HG03575 (cell line): ENCODE results near the gene SMTNL2.
"Not testable (repeated sequence)": the region's sequence is repeated elsewhere in the genome, so short reads cannot be mapped to it uniquely, and the experiment has no call there.

ENCODE experiments used
- ATAC-seq: cut with Tn5 transposase; IDR thresholded peaks from one replicate; pipeline ENCODE4 v1.9.1; 2021; ENCODE audit not compliant: unreplicated experiment, insufficient number of reproducible peaks, low FRiP score; ENCODE audit errors: extremely low read depth

The SMTNL2 gene

DNA sequence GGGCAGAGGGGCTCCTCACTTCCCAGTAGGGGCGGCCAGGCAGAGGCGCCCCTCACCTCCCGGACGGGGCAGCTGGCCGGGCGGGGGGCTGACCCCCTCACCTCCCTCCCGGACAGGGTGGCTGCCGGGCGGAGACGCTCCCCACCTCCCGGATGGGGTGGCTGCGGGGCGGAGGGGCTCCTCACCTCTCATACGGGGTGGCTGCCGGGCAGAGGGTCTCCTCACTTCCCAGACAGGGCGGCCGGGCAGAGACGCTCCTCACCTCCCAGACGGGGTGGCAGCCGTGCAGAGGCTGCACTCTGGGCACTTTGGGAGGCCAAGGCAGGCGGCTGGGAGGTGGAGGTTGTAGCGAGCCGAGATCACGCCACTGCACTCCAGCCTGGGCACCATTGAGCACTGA lies 6.0 kb upstream of the SMTNL2 start:
- not testable (repeated sequence) for ATAC-seq

DNA sequence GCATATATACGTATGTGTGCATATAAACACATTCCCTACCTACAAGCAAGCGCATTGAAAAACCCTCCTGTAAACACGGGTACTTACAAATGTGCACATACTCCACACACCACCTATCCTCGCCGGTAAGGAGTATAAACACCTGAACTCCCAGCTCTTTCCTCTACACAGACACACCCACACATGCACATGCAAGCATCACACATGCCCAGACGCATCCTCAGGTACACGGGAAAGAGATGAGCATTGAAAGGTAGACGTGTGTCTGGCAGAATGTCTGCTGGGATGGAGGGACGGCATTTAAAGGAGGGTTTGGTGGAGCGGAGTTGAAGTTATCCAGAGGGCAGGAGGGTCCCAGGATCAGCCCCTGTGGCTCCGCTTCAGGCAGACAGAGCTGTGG lies 4.7 kb upstream of the SMTNL2 start:
- no peak for ATAC-seq

DNA sequence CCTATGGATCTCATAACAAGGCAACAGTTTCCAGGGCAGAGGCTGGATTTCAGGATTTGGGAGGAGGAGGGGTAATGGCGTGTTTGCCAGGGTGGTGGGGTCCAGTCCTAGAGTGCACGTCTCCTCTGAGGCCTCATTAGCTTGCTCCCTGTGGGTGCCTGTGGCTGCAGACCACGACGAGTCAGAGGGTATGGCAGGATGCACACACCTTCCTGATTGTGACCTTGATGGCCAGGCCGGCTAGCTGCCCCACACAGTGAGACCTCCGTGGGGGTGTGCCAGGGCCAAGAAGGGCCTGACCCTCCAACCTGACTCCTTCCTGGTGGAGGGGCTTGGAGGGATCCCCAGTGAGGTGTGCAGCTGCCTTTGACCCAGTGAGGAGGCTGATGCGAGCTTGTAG lies 4.0 kb upstream of the SMTNL2 start:
- ATAC-seq: no peak

DNA sequence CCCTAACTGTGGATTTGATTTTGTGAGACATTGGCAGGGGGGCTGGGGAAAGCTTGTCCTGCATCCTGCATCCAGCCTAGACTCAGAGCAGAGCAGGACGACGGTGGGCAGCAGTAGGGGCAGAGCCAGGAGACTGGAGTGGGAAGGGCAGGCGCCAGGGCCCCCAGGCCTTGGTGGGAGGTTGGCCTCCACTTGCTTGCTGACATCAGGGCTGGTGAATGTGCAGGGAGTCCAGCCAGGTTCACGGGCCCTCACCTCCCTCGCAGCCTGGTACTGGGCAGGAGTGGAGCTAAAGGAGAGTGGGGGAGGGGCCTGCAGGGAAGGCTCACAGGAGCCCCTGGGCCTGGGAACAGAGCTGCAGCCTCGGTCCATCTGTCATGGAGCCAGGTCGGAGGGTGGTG lies 2.2 kb upstream of the SMTNL2 start:
- ATAC-seq: no peak

DNA sequence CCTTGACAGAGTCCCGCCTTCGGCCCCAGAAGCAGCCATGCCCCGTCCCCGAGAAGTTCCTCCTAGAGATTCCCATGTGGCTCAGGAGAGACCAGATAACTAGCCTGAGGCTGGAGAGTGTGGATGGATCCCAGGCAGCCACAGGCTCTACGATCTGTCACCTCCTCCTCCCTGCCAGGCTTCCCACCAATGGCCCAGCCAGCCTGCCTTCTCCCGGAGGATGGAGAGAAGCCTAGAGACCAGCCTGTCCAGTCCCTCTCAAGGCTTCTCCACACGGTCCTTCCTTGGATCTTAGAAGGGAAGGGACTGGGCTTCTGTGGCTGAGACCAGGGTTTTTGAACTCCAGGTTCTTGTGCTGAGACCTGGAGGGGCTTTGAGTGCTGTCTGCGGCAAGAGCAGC lies 1.6 kb upstream of the SMTNL2 start:
- no peak for ATAC-seq

DNA sequence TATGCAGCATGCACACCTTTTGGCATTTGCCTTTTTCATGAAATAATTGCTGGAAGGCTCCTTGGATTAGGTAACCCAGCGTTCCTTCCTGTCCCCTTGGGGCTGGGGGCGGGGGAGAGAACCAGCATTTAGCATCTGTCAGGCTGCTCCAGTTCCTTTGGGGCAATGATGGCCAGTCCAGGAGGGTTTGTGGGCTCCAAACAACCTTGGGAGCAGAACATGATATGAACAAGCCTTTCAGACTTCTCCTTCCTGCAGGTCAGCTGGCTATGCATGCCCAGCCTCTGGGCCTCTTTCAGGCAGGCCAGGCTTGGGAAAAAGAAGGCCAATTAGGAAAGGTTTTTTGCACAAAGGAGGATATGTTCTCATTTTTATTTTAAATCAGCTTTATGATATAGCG lies 1.1 kb upstream of the SMTNL2 start:
- ATAC-seq: no peak

DNA sequence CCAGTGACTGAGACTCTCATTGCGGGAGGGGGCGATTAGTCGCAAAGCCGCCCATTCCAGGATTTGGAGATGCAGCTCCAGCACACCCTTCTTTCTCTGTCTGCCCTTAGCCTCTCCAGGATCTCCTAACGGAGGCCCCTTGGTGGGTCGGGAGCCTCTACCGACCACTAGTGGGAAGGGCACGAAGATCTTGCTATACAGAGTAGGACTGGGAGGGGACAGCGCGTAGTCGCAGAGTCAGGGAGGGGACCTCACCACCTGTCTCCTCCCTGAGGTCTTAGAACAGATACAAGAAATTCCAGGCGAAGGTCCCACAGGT lies 588 bp upstream of the SMTNL2 start:
- no peak for ATAC-seq

DNA sequence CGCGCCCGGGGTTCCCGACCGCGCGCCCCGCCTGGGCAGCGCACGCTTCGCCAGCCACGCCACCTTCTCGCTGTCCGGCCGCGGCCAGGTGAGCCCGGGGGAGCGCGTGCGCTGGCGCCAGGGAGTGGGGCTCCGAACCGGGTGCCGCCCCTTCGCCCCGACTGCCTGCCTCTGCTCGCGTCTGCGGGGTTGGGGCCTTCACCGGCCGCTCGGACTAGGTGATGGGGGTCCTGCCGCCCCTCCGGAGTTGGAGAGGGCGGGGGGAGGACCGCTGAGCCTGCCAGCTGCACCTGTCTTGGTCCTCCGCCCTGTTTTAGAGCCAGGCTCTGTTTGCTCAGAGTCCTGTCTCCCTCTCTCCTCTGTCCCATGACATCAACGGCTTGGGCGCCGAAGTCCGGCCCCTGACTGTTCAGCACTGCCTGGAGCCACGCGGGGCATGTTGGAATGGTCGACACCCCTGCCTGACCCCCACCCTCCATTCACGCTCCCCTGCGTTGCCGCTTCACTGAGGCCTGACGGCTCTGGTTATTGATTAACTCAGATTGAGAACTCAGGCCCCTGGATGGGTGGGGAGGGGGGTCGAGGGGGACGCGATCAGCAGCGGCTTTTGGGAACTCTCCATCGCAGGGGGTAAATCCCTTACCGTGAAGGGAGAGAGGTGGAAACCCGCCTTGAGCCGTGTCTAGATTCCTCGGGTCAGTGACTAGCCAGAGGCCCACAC lies 748 bp downstream of the SMTNL2 start:
- ATAC-seq: no peak

DNA sequence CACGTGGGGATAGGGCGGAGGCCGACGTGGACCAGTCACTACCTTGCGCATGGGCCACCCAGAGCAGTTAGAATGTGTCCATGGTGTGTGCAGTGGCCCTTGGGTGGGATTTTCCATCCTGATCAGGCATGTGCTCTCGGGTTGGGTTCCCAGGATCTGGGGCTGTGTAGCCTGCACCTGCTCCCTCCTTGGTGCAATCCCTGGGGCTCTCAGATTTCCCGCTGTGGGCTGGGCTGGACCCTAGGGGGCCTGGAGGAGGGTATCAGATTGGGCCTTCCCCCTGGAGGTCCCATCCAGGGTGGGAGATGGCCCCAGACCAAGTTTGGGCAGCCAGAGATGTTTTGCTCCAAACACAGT lies 1.3 kb downstream of the SMTNL2 start:
- ATAC-seq: no peak

DNA sequence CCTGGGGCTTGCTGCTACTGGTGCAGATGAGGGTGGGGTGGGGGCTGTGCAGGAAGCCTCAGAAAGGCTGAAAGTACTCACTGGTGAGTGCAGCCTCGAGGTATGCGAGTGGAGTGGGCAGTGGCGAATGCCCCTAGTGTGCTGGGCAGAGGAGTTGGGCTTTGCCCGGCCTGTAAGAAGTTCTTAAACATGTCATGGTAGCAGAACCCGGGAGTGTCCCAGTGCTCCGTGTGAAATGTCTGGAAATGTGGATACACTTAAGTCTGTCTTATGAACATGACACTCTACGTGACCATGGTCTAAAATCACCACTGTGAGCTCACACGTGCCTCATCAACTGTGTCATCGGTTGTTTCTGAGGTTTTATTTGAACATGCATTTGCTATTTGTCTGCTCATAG lies 1.7 kb downstream of the SMTNL2 start:
- no peak for ATAC-seq

DNA sequence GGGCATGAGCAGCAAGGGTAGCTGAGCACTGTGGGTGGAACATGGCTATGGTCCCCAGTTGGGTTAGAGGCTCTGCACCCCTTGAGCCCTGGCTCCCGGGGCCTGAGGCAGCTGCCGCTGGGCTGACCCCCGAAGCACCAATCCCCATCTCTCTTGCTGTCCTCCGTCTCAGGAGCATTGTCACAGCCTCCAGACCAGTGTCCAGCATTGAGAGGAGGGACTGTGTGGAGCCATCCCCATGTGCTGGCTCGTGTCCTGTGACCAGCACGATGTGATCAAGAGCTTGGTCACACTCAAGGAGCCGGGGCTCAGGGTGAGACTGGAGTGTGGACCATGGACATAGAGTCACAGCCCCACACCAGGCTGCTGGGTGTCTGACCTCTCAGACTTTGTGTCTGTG lies 2.9 kb downstream of the SMTNL2 start:
- no peak for ATAC-seq

DNA sequence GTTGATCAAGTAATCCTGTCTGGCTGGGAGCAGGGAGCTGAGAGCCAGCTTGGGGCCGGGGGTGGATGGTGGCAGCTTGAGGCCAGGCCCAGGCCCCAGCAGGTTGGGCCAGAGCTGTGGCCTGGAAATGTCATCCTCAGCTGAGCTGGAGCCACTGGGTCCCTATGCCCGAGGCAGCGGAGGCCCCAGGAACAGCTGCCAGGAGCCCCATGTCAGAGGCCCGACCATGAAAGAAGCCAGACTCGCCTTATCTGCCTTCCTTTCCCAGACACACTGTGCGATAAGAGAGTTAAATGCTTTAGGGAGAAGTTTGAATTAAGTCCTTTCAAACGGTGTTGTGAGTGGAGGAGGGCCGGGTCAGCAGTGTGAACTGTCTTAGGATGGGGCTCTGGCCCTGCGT lies 3.5 kb downstream of the SMTNL2 start:
- no peak for ATAC-seq

DNA sequence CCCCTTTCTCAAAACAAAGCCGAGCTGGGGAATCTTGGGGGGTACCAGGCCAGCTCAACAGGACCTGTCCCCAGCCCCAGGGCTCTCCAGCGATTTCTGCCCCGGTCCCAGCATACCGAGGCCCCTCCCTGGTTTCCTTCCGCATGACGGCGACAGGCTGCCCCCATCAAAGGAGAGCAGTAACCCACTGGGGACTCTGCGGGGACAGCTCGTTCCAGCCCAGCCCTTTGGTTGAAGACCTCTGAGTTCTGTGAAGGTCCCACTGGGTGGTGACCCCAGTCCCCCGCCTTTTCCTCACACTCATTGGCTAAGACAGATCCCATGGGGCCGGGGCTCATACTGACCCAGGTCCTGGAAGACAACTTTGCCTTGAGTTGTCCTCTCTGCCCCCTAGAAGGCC lies 4.1 kb downstream of the SMTNL2 start:
- no peak for ATAC-seq

DNA sequence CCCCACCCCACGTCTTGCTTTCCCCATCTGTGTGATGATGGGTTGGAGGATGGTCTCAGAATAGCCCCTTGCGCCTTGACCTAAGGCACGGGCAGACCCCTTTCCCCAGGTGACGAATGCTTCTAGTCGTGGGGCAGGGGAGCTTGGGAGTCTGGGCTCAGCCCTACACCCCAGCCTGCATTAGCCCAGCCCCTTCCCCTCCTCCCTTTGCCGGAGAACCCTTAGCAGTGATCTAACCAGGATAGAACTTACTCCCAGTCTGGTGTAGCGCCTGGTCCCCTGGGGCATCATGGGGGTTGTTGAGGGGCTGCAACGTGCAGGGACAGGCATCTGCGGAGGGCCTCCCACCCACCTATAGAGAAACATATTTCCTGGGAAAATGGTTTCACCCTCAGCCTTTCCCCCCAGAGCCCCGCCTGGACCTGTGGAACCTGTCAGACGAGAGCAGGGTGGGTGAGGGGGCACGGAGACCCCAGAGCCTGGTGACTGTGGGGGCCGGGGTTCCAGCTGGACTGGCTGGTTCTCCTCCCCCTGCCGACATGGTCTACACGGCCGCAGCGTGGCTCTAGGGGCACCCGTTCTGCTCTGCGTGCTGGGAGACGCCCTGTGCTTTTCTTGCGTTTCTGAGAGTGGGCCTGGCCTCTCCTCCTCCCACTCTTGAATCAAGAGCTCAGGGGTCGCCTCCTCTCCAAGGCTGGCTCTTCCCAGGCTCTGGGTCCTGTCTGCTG lies 4.7 kb downstream of the SMTNL2 start:
- ATAC-seq: no peak

DNA sequence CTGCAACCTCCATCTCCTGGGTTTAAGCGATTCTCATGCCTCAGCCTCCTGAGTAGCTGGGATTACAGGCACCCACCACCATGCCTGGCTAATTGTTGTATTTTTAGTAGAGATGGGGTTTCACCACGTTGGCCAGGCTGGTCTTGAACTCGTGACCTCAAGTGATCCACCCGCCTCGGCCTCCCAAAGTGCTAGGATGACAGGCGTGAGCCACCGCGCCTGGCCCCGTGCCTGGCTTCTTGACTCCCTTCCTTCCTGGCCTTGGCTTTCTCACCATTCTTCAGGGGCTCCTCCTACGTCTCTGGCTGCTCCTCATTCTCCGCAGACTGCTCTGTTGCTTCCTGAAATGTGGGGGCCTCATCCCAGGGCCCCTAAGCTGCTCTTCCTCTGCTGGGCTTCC lies 5.7 kb downstream of the SMTNL2 start:
- ATAC-seq: not testable (repeated sequence)

DNA sequence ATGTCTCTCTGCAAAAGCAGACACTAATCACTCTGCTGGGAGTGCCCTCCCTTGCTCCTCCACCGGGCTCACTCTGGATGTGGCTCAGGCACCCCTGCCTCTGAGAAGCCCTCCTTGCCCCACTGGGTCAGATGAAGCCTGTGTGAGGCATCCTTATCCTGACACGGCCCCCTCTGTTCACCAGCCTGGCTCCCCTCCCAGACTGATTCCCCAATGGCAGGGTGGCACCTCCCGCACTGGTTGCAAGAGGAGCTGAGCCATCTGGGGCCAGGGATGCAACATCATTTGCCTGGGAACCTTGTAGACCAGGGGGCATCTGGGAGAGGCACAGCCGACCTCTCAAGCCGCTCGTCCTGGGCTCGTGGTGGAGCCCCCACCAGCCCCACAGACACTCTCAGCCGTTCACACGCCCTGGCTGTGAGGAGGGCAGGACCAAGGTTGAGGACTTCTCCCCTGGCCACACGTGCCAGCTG lies 6.7 kb downstream of the SMTNL2 start:
- no peak for ATAC-seq

DNA sequence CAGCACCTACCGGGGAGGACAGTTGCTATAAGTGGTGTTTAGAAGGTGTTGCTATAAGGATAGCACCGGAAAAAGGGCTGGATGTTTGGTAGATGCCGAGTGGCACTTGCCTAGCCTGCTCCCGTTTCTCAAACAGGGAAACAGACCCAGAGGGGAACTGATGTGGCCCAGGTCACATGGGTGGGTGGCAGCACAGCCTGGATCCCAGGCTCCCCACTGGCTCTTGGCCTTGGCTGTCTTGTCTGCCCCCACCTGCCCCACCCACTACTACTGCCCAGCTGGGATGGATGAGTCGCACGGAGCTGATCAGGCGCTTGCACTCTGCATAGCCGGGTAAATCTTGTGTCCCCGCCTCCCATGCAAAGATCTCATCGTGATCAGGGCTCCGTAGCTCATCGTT lies 7.2 kb downstream of the SMTNL2 start:
- no peak for ATAC-seq

DNA sequence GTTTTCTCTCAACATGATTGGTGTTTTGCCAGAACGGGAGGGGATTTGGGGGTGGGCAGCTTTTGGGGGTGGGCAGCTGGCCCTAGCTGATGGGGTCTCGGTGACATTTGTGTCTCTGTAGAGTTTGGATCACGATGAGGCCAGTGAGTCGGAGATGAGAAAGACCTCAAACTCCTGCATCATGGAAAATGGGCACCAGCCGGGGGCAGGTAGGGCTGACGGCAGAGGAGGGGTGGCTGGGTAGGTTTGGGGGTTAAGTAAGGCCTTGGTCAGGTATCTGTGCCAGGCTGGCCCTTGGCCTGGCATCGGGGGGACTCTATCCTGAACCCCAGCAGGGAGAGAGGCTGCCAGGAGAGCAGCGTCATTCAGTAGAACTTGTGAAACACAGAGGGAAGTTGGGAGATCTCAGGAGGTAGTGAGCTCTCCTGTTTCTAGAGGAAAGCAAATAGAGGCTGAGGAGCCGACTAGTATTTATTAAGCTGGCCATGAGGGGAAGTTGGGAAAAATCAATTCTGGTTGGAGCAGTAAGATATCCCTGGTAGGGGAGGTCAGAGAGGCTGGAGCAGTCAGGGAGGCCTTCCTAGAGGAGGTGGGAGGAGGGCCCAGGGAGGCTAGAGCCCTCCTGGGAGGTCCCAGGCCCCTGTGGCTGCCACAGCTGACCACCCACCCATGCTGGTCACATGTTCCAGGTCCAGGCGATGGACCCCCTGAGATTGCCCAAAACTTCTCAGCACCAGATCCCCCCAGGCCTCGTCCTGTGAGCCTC lies 8.1 kb downstream of the SMTNL2 start:
- no peak for ATAC-seq

DNA sequence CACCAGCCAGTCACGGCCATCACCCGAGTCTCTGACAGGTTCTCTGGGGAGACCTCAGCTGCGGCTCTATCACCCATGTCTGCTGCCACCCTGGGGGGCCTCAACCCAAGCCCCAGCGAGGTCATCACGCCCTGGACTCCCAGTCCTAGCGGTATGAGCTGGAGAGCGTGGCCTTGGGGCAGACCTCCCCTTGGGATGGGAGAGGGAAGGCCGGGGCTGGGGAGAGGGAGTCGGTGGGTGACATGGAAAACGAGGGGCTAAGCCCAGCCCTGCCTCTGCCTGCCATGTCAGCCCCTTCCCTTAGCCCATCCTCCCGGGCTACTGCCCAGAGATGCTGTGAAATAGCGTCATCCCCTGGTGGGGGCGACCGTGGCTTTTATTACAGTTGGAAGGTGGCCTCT lies 8.7 kb downstream of the SMTNL2 start:
- no peak for ATAC-seq

DNA sequence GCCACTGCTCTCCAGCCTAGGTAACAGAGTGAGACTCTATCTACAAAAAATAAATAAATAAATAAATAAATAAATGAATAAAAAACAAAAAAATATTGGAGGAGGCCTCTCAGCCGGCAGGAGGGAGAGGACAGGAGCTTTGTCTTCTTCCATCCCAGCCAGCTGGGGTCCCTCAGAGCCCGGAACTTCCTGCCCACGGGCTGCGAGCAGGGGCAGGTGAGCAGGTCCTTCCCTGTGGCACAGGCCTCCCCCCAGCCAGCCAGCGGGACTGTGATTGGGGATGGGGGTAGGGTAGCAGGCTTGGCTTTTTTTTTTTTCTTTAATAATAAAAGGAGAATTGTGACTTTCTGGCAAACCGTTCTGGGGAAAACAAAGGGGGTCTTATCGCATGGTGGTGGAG lies 10.1 kb downstream of the SMTNL2 start:
- ATAC-seq: no peak
